ENCODE data around the gene FRK. TPM values are rescaled to one million over a fixed set of nuclear protein-coding genes. Genes with fewer than 3 reads are reported as not detected.

FRK gene
- total and polyA plus RNA-seq, 2 experiments from 2014 or later = 0.45 to 0.71 TPM

DNA sequence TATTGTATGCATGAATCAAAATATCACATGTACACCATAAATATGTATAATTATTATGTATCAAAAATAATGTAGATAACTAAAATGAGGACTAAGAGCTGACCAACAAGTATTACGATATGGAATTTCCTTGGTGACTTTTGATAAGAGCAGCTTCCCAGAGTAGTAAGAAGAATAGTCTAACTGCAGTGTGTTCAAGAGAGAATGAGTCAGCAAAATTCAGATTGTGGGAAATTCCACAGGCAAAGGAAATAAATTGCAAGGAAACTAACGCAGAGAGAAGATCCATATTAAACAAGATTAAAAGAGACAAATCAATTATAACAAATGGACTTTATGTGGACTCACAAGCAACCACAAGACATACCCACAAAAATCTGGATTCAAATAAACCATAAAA is 26.4 kb downstream of the FRK start:
- Histone ChIP-seq H3K36me3 (no peaks in the 10 kb centered on the region), H3K4me3 (no peak overlapping the region), H3K27me3 (no peaks in the 10 kb centered on the region), H3K27ac (no peak overlapping the region), H3K9me3 (ENCODE audit: low read depth) (no peaks in the 10 kb centered on the region), H3K4me1 (ENCODE audit: low read depth) (peaks cover 8% of the 10 kb centered on the region)
- no peak for TF ChIP-seq CTCF (IDR thresholded peaks at IDR 0.05; ENCODE audit: low read depth, low read length)
- peak in 1 of 2 donors; percentile 80 for DNase-seq (ENCODE audit: low read depth in 1 of 2, low spot score in 1 of 2)

GRCh38 chr6:116033687-116034303 is 26.9 kb downstream of the FRK start:
- no peak overlapping the region for H3K27ac ChIP-seq
- H3K9me3 ChIP-seq (ENCODE audit: low read depth) = no peaks in the 10 kb centered on the region
- no peaks in the 10 kb centered on the region for H3K27me3 ChIP-seq
- no peak for DNase-seq (ENCODE audit: low read depth in 1 of 2, low spot score in 1 of 2)
- H3K4me3 ChIP-seq = no peak overlapping the region
- H3K4me1 ChIP-seq (ENCODE audit: low read depth) = peaks cover 8% of the 10 kb centered on the region
- H3K36me3 ChIP-seq = no peaks in the 10 kb centered on the region
- TF ChIP-seq CTCF (IDR thresholded peaks at IDR 0.05; ENCODE audit: low read depth, low read length) = no peak

GRCh38 chr6:116030770-116031169 is 29.9 kb downstream of the FRK start:
- no peak overlapping the region for H3K4me3 ChIP-seq
- H3K27me3 ChIP-seq = no peaks in the 10 kb centered on the region
- peaks cover under 1% of the 10 kb centered on the region for H3K4me1 ChIP-seq (ENCODE audit: low read depth)
- no peak overlapping the region for H3K27ac ChIP-seq
- no peak for TF ChIP-seq CTCF (IDR thresholded peaks at IDR 0.05; ENCODE audit: low read depth, low read length)
- DNase-seq (ENCODE audit: low read depth in 1 of 2, low spot score in 1 of 2) = no peak
- no peaks in the 10 kb centered on the region for H3K9me3 ChIP-seq (ENCODE audit: low read depth)
- H3K36me3 ChIP-seq = no peaks in the 10 kb centered on the region

GRCh38 chr6:116029535-116029934 is 31.2 kb downstream of the FRK start:
- no peak for DNase-seq (ENCODE audit: low read depth in 1 of 2, low spot score in 1 of 2)
- no peak overlapping the region for H3K4me3 ChIP-seq
- H3K9me3 ChIP-seq (ENCODE audit: low read depth) = no peaks in the 10 kb centered on the region
- H3K27ac ChIP-seq = no peak overlapping the region
- no peaks in the 10 kb centered on the region for H3K27me3 ChIP-seq
- H3K4me1 ChIP-seq (ENCODE audit: low read depth) = no peaks in the 10 kb centered on the region
- no peak for TF ChIP-seq CTCF (IDR thresholded peaks at IDR 0.05; ENCODE audit: low read depth, low read length)
- H3K36me3 ChIP-seq = no peaks in the 10 kb centered on the region

- Histone ChIP-seq H3K4me3 (no peak overlapping the region), H3K4me1 (ENCODE audit: low read depth) (no peaks in the 10 kb centered on the region), H3K27me3 (no peaks in the 10 kb centered on the region), H3K9me3 (ENCODE audit: low read depth) (no peaks in the 10 kb centered on the region), H3K27ac (no peak overlapping the region), H3K36me3 (no peaks in the 10 kb centered on the region)
- no peak for TF ChIP-seq CTCF (IDR thresholded peaks at IDR 0.05; ENCODE audit: low read depth, low read length)
- DNase-seq (ENCODE audit: low read depth in 1 of 2, low spot score in 1 of 2) = no peak
These were observed 32.5 kb downstream of the FRK start for GRCh38 chr6:116028233-116028632.
